Ishikawa (cell line): ENCODE measurements around the gene ABCC11.
A peak's percentile ranks its signal among the peaks of the same experiment; 100 is the strongest.

Experiments
- CREB1 ChIP-seq: IDR thresholded peaks from 2 replicates; pipeline ENCODE4 v1.6.1; 2012; ENCODE audit warnings: low read depth
- EP300 ChIP-seq: IDR thresholded peaks from 2 replicates; pipeline ENCODE4 v1.6.1; 2012; ENCODE audit warnings: borderline replicate concordance
- RAD21 ChIP-seq: IDR thresholded peaks from 2 replicates; pipeline ENCODE4 v1.6.1; 2012; ENCODE audit warnings: low read depth
- REST ChIP-seq: IDR thresholded peaks from 2 replicates; pipeline ENCODE4 v1.6.1; 2012; ENCODE audit warnings: low read depth, mild to moderate bottlenecking
- TAF1 ChIP-seq: IDR thresholded peaks from 2 replicates; pipeline ENCODE4 v1.6.1; 2012; ENCODE audit warnings: low read depth, mild to moderate bottlenecking
- TCF12 ChIP-seq: IDR thresholded peaks from 2 replicates; pipeline ENCODE4 v1.6.1; 2012; ENCODE audit warnings: low read depth
- USF1 ChIP-seq: IDR thresholded peaks from 2 replicates; pipeline ENCODE4 v1.6.1; 2012
- ZBTB7A ChIP-seq: IDR thresholded peaks from 2 replicates; pipeline ENCODE4 v1.6.1; 2012; ENCODE audit warnings: low read depth

GRCh38 chr16:48139517-48139916 is 107.8 kb downstream of the ABCC11 start:
- TF ChIP-seq TAF1 (no peak), ZBTB7A (no peak), EP300 (no peak), TCF12 (no peak), RAD21 (no peak), REST (no peak), USF1 (peak; percentile 54), CREB1 (no peak)
